Fibroblast of pulmonary artery (primary cell): ENCODE results near the gene MTFP1.

Source experiments
- DNase-seq: peaks from one replicate; pipeline ENCODE4 v3.0.0-alpha.2; 2010; ENCODE audit warnings: low read depth
- H3K4me3 ChIP-seq: replicated peaks from 2 replicates; pipeline ENCODE4 v1.5.1; 2011; ENCODE audit warnings: low read depth, mild to moderate bottlenecking, control low read depth, low read length, moderate library complexity
- CTCF ChIP-seq: IDR thresholded peaks from 2 replicates; pipeline ENCODE4 v1.5.1; 2011; ENCODE audit warnings: mild to moderate bottlenecking, control low read depth, low read length, inconsistent platforms; ENCODE audit errors: missing control alignments

The MTFP1 gene

GRCh38 chr22:30404307-30404706 lies 21.3 kb upstream of the MTFP1 start:
- H3K4me3 ChIP-seq: no peak overlapping the region
- TF ChIP-seq CTCF: no peak
- DNase-seq: no peak

DNA sequence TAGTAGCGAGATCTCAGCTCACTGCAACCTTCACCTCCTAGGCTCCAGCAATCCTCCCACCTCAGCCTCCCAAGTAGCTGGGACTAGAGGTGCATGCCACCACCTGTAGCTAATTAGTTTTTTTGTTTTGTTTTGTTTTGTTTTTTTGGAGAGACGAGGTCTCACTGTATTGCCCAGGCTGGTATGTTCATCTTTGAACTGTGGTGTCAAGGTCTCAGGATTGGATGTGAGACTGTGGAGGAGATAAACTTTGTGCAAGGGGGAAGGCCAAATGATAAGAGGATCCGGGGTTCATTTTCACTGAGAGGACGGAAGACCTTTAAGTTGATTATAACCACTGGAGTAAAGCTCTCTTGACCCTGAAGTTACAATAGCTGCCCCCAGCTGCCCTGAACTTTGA lies 19.8 kb upstream of the MTFP1 start:
- no peak for DNase-seq
- no peak overlapping the region for H3K4me3 ChIP-seq
- TF ChIP-seq CTCF: no peak

GRCh38 chr22:30406400-30406799 lies 19.2 kb upstream of the MTFP1 start:
- TF ChIP-seq CTCF: no peak
- no peak for DNase-seq
- no peak overlapping the region for H3K4me3 ChIP-seq

DNA sequence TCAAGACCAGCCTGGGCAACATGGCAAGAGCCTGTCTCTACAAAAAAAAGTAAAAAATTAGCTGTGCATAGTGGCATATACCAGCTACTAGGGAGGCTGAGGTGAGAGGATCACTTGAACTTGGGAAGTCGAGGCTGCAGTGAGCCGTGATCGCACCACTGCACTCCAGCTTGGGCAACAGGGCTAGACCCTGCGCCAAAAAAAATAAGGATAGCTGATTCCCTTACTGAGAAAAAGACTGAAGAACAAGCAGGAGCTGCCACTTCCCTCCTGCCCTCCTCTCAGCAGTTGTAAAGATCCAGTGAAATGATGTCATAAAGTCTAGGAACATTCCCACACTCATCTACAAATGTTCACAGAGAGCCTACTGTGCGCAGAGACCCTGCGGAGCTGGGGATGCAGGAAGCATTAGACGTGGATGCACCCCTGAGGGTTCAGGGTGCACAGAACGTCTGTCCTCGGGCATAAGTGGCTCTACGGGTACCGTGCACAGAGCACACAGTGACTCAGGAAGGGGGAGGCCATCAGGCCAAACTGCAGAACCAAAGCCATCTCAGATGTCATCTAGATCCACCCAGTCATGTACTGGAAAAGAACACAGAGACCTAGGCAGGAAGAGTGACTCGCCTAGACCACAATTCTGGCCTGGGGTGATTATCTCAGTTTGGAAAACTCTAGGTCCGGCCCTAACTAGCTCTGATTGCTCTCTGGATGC lies 17.0 kb upstream of the MTFP1 start:
- no peak overlapping the region for H3K4me3 ChIP-seq
- no peak for TF ChIP-seq CTCF
- DNase-seq: peak; percentile 33

GRCh38 chr22:30411780-30412179 lies 13.8 kb upstream of the MTFP1 start:
- no peak overlapping the region for H3K4me3 ChIP-seq
- no peak for DNase-seq
- TF ChIP-seq CTCF: no peak

DNA sequence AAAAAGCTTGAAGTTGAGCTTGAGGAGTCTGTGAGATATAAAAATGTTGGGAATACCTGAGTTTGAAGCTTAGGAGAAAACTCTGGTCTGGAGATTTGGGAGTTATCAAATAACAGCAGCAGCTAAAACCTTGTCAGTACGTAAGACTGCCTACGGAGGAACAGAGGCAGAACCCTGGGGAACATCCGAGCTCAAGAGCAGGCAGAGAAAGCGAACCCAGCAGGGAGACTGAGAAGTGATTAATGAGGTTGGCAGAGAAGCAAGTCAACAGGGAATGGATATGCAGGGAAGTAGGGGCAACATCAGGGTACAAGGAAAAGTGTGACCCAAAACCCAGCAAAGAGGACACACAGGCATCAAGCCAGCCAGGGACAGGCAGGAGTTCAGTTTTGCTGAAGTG lies 12.6 kb upstream of the MTFP1 start:
- no peak for TF ChIP-seq CTCF
- no peak overlapping the region for H3K4me3 ChIP-seq
- no peak for DNase-seq
